RWPE1 (cell line): ENCODE results near the gene MARCHF2.
A peak's percentile ranks its signal among the peaks of the same experiment; 100 is the strongest.

Experiments used
- CTCF ChIA-PET: fragments of 350-600 bp; sonication (Branson Sonifier 250); formaldehyde crosslinking; extraction: SDS; loops from one replicate; lab custom pipeline; 2021; lab: Yijun Ruan, JAX
- POLR2A ChIA-PET: fragments of 400-600 bp; formaldehyde crosslinking; extraction: SDS; loops from one replicate; lab custom pipeline; 2020; ENCODE audit warnings: antibody characterized with exemption; ENCODE audit not compliant: low non-redundant PET; lab: Yijun Ruan, JAX
- DNase-seq: peaks from one replicate; pipeline ENCODE4 v3.0.0; 2012; ENCODE audit warnings: low spot score
- H3K27ac ChIP-seq: fragments of 450-650 bp; 2 replicates; pipeline ENCODE4 v1.5.1; 2017
- CTCF ChIP-seq: fragments of 450-650 bp; conservative IDR thresholded peaks from 2 replicates; pipeline ENCODE4 v1.5.1; 2017; ENCODE audit warnings: low read depth, mild to moderate bottlenecking

Gene MARCHF2

GRCh38 chr19:8391198-8392016, 21.7 kb upstream of the MARCHF2 start:
- TF ChIP-seq CTCF, result no peak
- ChIA-PET POLR2A (interaction anchor here (0.5 to 1.2 kb wide), 3 partner anchors 122 to 666 kb away, joined by 3 to 5 read pairs (median 3); partner anchors contain the start of gene ZNF414), CTCF (interaction anchor here (0.6 to 1.5 kb wide), 2 partner anchors 21 to 37 kb away, joined by 3 read pairs; no protein-coding TSS in a partner anchor)
- no peak for DNase-seq
- peak overlapping the region; percentile 96 for H3K27ac ChIP-seq

GRCh38 chr19:8392017-8392591, 21.0 kb upstream of the MARCHF2 start:
- peak overlapping the region; percentile 96 for H3K27ac ChIP-seq
- no peak for DNase-seq
- POLR2A ChIA-PET, result interaction anchor here (0.6 kb wide), 1 partner anchor 121 kb away, joined by 3 read pairs; no protein-coding TSS in a partner anchor
- CTCF ChIA-PET, result interaction anchor here (0.6 to 1.5 kb wide), 2 partner anchors 22 to 38 kb away, joined by 3 read pairs; no protein-coding TSS in a partner anchor
- TF ChIP-seq CTCF, result no peak

- ChIA-PET POLR2A (no interaction called here), CTCF (no interaction called here)
- TF ChIP-seq CTCF, result no peak
- peak overlapping the region; percentile 85 for H3K27ac ChIP-seq
- DNase-seq, result no peak
Observed at GRCh38 chr19:8393192-8393870, 19.8 kb upstream of the MARCHF2 start.

GRCh38 chr19:8393871-8394250, 19.2 kb upstream of the MARCHF2 start:
- TF ChIP-seq CTCF, result no peak
- no peak for DNase-seq
- peak overlapping the region; percentile 85 for H3K27ac ChIP-seq
- POLR2A ChIA-PET, result no interaction called here
- CTCF ChIA-PET, result interaction anchor here (0.7 kb wide), 1 partner anchor 1850 kb away, joined by 4 read pairs; no protein-coding TSS in a partner anchor

- POLR2A ChIA-PET, result interaction anchor here (0.6 kb wide), 1 partner anchor 139 kb away, joined by 3 read pairs; no protein-coding TSS in a partner anchor
- no peak for DNase-seq
- no peak for TF ChIP-seq CTCF
- peak overlapping the region; percentile 85 for H3K27ac ChIP-seq
- CTCF ChIA-PET, result no interaction called here
Observed at GRCh38 chr19:8395621-8396082, 17.5 kb upstream of the MARCHF2 start.

GRCh38 chr19:8396185-8396562, 16.9 kb upstream of the MARCHF2 start:
- ChIA-PET CTCF (no interaction called here), POLR2A (no interaction called here)
- H3K27ac ChIP-seq, result peak overlapping the region; percentile 85
- no peak for TF ChIP-seq CTCF
- no peak for DNase-seq
